Uterus (tissue), 4 donors: Measurements from ENCODE around the gene HLX. TPM values are rescaled to one million over a fixed set of nuclear protein-coding genes. Genes with fewer than 3 reads are reported as not detected.

Source experiments
- DNase-seq, 2 donors: peaks; one replicate each; pipeline ENCODE4 v3.0.0-alpha.2; 2019 to 2020
- H3K27ac ChIP-seq, 2 donors: fragments of 200-600 bp; sonication (generic); 1 replicate in 1 of 2; 2 replicates in 1 of 2; pipeline ENCODE4 v1.5.1; 2016 to 2018
- H3K27me3 ChIP-seq, 2 donors: fragments of 200-600 bp; sonication (generic); one replicate each; pipeline ENCODE4 v1.5.1; 2018 to 2019; ENCODE audit warnings: control low read depth in 1 of 2
- H3K36me3 ChIP-seq, 2 donors: fragments of 200-600 bp; sonication (generic); one replicate each; pipeline ENCODE4 v1.5.1; 2019; ENCODE audit warnings: control low read depth in 1 of 2
- H3K4me1 ChIP-seq, 2 donors: fragments of 200-600 bp; sonication (generic); one replicate each; pipeline ENCODE4 v1.5.1; 2018 to 2019; ENCODE audit warnings: control low read depth in 1 of 2
- H3K4me3 ChIP-seq, 2 donors: fragments of 200-600 bp; sonication (generic); 1 replicate in 1 of 2; 2 replicates in 1 of 2; pipeline ENCODE4 v1.5.1; 2018 to 2019; ENCODE audit warnings: mild to moderate bottlenecking in 1 of 2
- H3K9me3 ChIP-seq, 2 donors: fragments of 200-600 bp; sonication (generic); one replicate each; pipeline ENCODE4 v1.5.1; 2019; ENCODE audit warnings: control low read depth in 1 of 2
- CTCF ChIP-seq, 4 experiments: fragments of 200-600 bp in 2 of 4; fragments of 450-650 bp in 2 of 4; sonication (generic) in 2 of 4; IDR thresholded peaks; one replicate each; pipeline ENCODE4 v1.5.1; 2016 to 2019; ENCODE audit warnings: antibody characterized with exemption in 4 of 4, mild to moderate bottlenecking in 2 of 4, moderate library complexity in 1 of 4
- POLR2A ChIP-seq, 2 donors: fragments of 450-650 bp; IDR thresholded peaks; one replicate each; pipeline ENCODE4 v1.6.1; 2016; ENCODE audit warnings: antibody characterized with exemption in 2 of 2, mild to moderate bottlenecking in 1 of 2, moderate library complexity in 1 of 2
- intact Hi-C: fragments of 100-400 bp; cut with DNase I; formaldehyde crosslinking; loops from one replicate; pipeline ENCODE4 v1.15.1; 2023; ENCODE audit warnings: low total_unique reads
- total RNA-seq, 4 donors: library from RNA; depleted of rRNA in 3 of 4; stranded (reverse); fragments of >200 nt in 3 of 4; gene quantifications; one replicate each; pipeline versions ENCODE4 v1.1.0 to v1.2.4, GENCODE V29; 2014 to 2023
- donor health status: DM: yes; HTN: yes; CAD: no.

HLX gene
- total RNA-seq, 4 donors from 2014 or later, result 0.26 to 35.9 (median 7.0) TPM

GRCh38 chr1:220904876-220905275 lies 25.6 kb downstream of the HLX start:
- intact Hi-C loops, result no loop called here
- Histone ChIP-seq H3K36me3 (no peaks in the 10 kb centered on the region), H3K27me3 (no peaks in the 10 kb centered on the region), H3K4me3 (no peak overlapping the region), H3K4me1 (no peaks in the 10 kb centered on the region), H3K27ac (no peak overlapping the region), H3K9me3 (no peaks in the 10 kb centered on the region)
- no peak for DNase-seq
- TF ChIP-seq CTCF (IDR thresholded peaks at IDR 0.05), result no peak
- TF ChIP-seq POLR2A (IDR thresholded peaks at IDR 0.05), result no peak

GRCh38 chr1:220905650-220906560 lies 26.7 kb downstream of the HLX start:
- no peaks in the 10 kb centered on the region for H3K36me3 ChIP-seq
- intact Hi-C loops, result no loop called here

GRCh38 chr1:220906561-220907334 lies 27.5 kb downstream of the HLX start:
- no peak for DNase-seq
- Histone ChIP-seq H3K36me3 (no peaks in the 10 kb centered on the region), H3K27ac (no peak overlapping the region), H3K4me3 (no peak overlapping the region), H3K9me3 (no peaks in the 10 kb centered on the region), H3K27me3 (no peaks in the 10 kb centered on the region), H3K4me1 (no peaks in the 10 kb centered on the region)
- TF ChIP-seq POLR2A (IDR thresholded peaks at IDR 0.05), result no peak
- no peak for TF ChIP-seq CTCF (IDR thresholded peaks at IDR 0.05)
- intact Hi-C loops, result no loop called here

More at GRCh38 chr1:220905650-220906560, 26.7 kb downstream of the HLX start:
- no peak for TF ChIP-seq CTCF (IDR thresholded peaks at IDR 0.05)
- no peak for TF ChIP-seq POLR2A (IDR thresholded peaks at IDR 0.05)
- Histone ChIP-seq H3K9me3 (no peaks in the 10 kb centered on the region), H3K27me3 (no peaks in the 10 kb centered on the region), H3K4me3 (no peak overlapping the region), H3K27ac (no peak overlapping the region), H3K4me1 (no peaks in the 10 kb centered on the region)
- DNase-seq, result no peak

- Histone ChIP-seq H3K4me1 (no peaks in the 10 kb centered on the region), H3K9me3 (no peaks in the 10 kb centered on the region), H3K27ac (no peak overlapping the region), H3K4me3 (no peak overlapping the region), H3K36me3 (no peaks in the 10 kb centered on the region), H3K27me3 (peaks cover 0 to 13% of the 10 kb centered on the region in 2 donors)
- no peak for DNase-seq
- TF ChIP-seq POLR2A (IDR thresholded peaks at IDR 0.05) (no peak), CTCF (IDR thresholded peaks at IDR 0.05) (peak; percentile 13 to 46 (median 30))
- intact Hi-C loops, result no loop called here
These were observed 29.5 kb downstream of the HLX start for GRCh38 chr1:220908757-220909156.

- no peaks in the 10 kb centered on the region for H3K36me3 ChIP-seq
- intact Hi-C loops, result no loop called here
- H3K4me3 ChIP-seq, result no peak overlapping the region
- H3K4me1 ChIP-seq, result no peaks in the 10 kb centered on the region
- no peak overlapping the region for H3K27ac ChIP-seq
- no peaks in the 10 kb centered on the region for H3K9me3 ChIP-seq
- H3K27me3 ChIP-seq, result peaks cover 0 to 14% of the 10 kb centered on the region in 2 donors
- DNase-seq, result no peak
- no peak for TF ChIP-seq POLR2A (IDR thresholded peaks at IDR 0.05)
- no peak for TF ChIP-seq CTCF (IDR thresholded peaks at IDR 0.05)
These were observed 30.8 kb downstream of the HLX start for GRCh38 chr1:220910021-220910420.
